Measurements from ENCODE around the gene ZNF232.
"Not testable (repeated sequence)": the region's sequence is repeated elsewhere in the genome, so short reads cannot be mapped to it uniquely, and the experiment has no call there.

ZNF232 gene

DNA sequence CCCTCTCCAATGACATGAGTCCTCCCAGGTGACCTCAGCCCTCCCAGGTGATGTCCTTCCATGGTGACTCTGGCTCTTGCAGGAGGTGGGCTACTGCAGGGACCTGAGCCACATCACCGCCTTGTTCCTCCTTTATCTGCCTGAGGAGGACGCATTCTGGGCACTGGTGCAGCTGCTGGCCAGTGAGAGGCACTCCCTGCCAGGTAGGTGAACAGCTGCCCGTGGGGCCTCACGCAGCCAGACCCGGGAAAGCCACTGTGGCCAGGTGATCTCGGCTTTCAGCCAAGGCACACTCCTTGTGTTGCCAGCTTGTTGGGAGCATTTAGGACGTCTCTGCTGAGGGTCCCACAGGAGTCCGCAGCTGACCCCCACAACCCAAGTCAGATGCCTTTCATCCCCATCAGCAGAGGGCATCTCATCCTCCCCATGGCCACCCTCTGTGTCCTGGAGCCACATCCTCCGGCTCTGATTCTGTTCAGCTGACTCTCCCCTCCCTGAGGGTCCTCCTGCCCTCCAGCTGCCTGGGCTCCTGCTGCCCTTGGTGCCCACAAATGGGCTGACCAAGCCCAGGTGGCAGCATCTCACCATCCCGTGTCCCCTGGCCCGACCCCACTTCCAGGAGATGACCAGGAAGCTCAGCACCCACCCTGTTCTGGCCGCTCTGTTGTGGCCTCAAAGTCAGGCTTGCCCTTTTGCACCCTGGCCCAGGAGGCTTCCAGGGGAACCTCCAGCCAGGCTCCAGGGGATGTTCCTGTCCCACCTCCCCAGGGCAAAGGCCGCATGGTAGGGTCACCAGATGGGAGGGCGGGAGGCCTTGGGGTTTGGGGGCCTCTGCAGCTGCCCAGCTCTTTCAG, 24.3 kb upstream of the ZNF232 start:
- TF ChIP-seq, protein P1, sequence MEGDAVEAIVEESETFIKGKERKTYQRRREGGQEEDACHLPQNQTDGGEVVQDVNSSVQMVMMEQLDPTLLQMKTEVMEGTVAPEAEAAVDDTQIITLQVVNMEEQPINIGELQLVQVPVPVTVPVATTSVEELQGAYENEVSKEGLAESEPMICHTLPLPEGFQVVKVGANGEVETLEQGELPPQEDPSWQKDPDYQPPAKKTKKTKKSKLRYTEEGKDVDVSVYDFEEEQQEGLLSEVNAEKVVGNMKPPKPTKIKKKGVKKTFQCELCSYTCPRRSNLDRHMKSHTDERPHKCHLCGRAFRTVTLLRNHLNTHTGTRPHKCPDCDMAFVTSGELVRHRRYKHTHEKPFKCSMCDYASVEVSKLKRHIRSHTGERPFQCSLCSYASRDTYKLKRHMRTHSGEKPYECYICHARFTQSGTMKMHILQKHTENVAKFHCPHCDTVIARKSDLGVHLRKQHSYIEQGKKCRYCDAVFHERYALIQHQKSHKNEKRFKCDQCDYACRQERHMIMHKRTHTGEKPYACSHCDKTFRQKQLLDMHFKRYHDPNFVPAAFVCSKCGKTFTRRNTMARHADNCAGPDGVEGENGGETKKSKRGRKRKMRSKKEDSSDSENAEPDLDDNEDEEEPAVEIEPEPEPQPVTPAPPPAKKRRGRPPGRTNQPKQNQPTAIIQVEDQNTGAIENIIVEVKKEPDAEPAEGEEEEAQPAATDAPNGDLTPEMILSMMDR (conservative IDR thresholded peaks at IDR 0.05; ENCODE audit: low read length) = no peak
- DNase-seq (ENCODE audit: low read depth) = no peak
- no peak overlapping the region for H3K4me3 ChIP-seq (ENCODE audit: low read length)

DNA sequence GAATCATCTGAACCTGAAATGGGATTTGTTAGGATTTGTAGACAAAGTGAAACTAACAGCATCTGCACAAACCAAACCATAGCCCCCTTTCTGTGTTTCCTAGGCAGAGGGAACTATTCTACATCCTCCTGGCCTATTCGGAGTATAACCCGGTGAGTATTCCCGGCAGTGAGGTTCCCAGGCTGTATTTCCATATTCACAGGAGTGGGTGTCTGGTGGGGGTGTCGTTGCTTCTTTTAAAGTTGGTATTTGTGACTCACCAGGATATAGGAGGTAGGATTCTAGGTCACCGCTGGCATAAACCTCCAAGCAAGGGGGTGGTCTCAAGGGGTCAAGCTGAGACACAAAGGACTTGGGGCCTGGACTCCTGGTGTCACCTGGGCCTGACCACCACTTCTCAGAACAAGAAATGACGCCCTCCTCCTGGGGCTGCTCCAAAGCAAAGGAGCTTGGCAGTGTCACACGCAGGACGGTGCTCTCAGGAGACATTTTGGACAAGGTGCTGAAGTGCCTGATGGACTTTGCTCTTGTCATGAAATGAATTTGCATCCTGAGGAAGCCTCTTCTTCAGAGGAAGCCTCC, 23.5 kb upstream of the ZNF232 start:
- not testable (repeated sequence) for H3K4me3 ChIP-seq (ENCODE audit: low read length); DNase-seq (ENCODE audit: low read depth)

DNA sequence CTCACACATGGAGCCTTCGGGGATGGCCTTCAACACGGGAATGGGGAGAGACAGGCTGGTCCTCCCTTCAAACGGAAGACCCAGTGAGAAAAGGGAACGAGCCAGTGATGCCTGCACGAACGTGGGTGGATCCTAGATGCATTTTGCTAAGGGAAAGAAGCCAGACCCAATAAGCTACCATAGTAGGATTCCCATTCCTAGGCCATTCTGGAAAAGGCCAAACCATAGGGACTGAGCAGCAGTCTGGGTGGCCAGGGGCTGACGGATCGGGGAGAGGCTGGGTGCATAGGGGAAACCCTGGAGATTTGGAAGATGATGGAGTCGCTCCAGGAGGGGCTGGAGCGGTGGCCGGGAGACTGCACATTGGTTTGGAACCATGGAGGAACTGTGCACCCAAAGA, 22.9 kb upstream of the ZNF232 start:
- DNase-seq (ENCODE audit: low read depth); H3K4me3 ChIP-seq (ENCODE audit: low read length): not testable (repeated sequence)

DNA sequence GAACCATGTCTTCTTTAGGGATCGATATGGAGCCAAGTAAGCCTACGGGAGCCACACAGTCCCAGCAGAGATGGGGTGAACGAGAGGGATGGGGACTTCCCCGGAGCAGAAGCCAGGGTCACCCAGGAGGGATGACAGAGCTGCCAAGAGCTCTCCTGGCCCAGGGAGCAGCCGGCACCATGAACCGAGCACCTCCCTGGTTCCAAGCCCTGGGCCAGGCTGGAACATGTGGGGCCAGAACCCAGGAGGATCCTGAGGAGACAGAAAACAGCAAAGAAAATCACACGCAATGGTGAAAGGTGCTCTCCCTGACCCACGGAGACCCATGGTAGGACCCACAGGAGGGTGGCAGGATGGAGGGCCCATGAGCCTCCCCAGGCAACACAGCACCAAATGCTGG, 22.3 kb upstream of the ZNF232 start:
- not testable (repeated sequence) for H3K4me3 ChIP-seq (ENCODE audit: low read length); DNase-seq (ENCODE audit: low read depth)

DNA sequence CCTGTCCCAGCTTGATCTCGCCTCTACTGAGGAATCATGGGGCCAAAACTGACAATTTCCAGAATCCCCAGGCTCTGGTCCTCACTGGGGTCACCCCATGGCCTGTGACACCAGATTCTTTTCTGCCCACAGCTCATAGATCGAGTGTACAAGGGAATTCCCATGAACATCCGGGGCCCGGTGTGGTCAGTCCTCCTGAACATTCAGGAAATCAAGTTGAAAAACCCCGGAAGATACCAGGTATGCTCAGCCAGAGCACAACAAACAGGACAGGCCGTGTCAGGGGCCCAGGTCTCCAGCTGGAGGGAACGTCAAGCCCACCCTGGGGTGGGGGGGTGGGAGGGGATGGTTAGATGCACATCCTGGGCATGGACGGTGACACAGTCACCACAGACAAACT, 21.6 kb upstream of the ZNF232 start:
- TF ChIP-seq, protein P1 (conservative IDR thresholded peaks at IDR 0.05; ENCODE audit: low read length) = no peak
- no peak for DNase-seq (ENCODE audit: low read depth)

DNA sequence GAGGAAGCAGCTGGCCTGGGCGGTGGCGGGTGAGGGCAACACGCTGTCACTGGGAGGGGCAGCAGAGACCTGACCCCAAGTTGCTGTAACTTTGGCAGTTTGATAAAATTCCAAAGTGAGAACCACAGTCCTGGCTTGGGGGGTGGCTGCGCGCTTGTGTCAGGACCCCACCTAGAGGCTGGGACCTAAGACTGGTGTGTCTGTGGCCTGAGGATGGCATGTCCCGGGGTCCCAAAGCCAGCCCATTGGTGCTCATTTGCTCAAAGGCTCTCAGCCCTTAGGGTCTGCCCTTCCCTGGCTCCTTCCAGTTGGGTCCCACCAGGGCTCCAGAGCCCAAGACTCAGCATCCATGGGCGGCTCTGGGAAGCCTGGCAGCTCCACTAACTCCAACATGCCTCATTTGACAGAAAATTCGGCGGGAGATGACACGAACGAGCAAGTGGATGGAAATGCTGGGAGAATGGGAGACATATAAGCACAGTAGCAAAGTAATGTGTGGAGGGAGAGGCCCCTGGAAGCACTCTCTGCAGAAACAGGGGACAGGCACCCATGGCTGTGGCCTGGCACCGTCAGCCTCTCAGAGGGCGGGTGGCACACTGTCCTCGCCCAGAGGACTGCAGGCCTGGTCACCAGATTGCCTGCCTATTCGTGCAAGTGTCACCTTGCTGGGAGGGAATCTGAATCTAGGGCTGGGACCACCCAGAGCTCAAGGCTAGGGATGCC, 21.0 kb upstream of the ZNF232 start:
- H3K4me3 ChIP-seq (ENCODE audit: low read length); DNase-seq (ENCODE audit: low read depth): not testable (repeated sequence)

More for the DNA sequence above, 21.6 kb upstream of the ZNF232 start:
- H3K4me3 ChIP-seq (ENCODE audit: low read length) = no peak overlapping the region

DNA sequence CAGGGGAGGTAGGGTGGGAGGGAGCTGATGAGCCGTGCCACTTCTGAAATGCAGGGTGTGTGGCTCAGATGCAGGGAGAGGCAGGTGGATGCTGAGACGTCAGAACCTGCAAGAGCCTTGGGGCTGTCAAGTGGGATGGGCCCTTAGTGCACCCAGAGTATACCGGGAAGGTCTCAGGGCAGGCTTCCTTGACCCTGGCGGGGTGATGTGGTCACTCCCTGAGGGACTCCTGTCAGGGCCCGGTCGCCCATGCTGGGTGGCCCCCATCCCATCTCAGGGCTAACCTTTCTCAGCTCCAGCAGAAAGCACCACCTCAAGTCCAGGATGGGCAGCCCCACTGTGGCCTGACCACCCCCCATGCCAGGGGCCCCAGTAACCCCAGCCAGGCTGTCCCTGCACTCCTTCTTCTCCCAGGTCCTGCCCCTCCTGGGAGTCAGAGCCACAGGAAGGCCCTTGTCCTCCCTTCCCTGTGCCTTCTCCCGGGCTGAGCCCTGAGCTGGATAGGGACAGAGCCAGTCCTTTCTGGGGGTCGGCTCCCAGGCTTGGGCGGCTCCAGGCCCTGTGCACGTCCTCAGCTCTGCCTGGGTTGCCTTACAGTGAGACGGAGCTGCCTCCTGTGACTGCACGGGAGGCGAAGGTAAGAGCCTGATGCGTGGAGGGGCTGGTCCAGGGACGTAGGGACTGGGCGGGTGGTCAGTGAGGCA, 20.3 kb upstream of the ZNF232 start:
- DNase-seq (ENCODE audit: low read depth) = not testable (repeated sequence)

DNA sequence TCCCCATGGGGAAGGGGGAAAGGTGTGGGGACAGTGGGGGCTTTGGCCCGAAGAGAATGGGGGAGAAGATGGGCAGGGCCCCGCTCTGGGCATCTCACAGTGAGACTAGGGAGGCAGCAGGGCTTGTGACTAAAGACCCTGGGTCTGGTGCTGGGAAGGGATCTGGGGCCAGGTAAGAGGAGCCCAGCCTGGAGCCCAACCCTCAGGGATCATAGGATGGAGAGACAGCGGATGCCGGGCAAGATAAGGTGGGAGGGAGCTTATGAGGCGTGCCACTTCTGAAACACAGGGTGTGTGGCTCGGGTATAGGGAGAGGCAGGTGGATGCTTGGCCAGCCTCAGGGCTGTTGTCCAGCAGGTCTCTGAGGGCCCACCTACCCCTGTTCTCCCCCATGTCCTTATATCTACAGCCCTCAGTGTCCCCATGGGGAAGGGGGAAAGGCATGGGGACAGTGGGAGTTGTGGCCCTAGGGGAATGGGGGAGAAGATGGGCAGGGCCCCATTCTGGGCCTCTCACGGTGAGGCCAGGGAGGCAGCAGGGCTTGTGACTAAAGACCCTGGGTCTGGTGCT, 19.6 kb upstream of the ZNF232 start:
- H3K4me3 ChIP-seq (ENCODE audit: low read length) = no peak overlapping the region
- TF ChIP-seq, protein P1 (conservative IDR thresholded peaks at IDR 0.05; ENCODE audit: low read length) = no peak
- no peak for DNase-seq (ENCODE audit: low read depth)

More for the DNA sequence above, 20.3 kb upstream of the ZNF232 start:
- H3K4me3 ChIP-seq (ENCODE audit: low read length) = not testable (repeated sequence)

DNA sequence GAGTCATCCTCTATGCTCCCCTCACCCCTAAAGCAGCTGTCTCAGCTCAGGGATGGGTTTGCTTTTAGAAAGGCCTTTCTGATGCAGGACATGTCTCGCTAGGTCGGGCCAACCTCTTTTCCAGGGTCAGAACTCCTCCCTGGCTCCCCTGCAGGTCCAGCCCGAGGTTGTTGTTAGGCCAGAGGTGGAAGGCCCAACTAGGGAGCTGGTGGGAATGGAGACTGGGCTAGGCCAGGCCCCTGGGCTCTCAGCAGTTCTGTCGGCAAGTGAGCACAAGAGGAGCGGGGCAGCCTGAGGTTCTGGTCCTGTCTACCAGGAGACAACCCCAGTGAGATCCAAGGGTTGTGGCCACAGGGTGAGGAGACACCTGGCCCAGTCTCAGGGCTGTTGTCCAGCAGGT, 19.0 kb upstream of the ZNF232 start:
- not testable (repeated sequence) for DNase-seq (ENCODE audit: low read depth)

DNA sequence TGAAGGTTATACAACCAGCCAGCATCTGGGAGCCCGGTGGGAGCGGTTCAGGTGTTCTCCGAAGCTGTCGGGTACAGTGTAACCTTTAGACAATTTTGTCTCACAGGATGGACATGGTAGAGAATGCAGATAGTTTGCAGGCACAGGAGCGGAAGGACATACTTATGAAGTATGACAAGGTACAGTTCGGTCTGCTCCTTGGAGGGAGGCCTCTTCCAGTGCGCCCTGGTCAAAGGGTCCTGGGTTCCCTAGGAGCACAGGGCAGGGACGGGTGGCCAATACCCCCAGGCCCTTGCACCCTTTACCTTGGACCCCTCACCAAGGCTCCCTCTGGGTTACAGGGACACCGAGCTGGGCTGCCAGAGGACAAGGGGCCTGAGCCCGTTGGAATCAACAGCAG, 18.6 kb upstream of the ZNF232 start:
- DNase-seq (ENCODE audit: low read depth); H3K4me3 ChIP-seq (ENCODE audit: low read length): not testable (repeated sequence)

More for the DNA sequence above, 19.0 kb upstream of the ZNF232 start:
- H3K4me3 ChIP-seq (ENCODE audit: low read length) = not testable (repeated sequence)

DNA sequence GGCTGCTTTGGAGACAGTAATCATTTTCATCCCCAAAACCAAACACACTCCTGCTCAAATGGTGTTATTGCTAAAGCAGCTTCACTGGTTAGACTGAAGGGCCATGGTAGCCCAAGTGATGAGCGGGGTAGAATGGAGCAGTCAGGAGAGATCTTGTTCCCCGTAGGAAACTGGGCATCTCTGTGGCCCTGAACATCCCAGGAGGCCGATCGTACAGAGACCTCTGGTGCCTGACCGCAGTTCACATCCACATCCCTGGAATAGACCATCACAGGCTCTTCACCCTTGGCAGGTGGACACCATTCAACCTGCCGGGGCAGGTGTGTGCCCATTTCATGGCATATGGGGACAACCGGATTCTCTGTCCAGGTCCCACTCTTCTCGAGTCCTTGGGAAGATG, 18.1 kb upstream of the ZNF232 start:
- DNase-seq (ENCODE audit: low read depth) = not testable (repeated sequence)

More for the DNA sequence above, 18.1 kb upstream of the ZNF232 start:
- H3K4me3 ChIP-seq (ENCODE audit: low read length) = not testable (repeated sequence)

Data from AG10803 (cell line).